Tibial artery (tissue), 4 donors: ENCODE measurements around the gene L2HGDH.

ENCODE experiments used
- DNase-seq, 2 donors: peaks; one replicate each; pipeline ENCODE4 v3.0.0-alpha.2; 2019
- H3K27ac ChIP-seq, 2 donors: fragments of 200-600 bp; sonication (generic) in 1 of 2; 1 replicate in 1 of 2; 2 replicates in 1 of 2; pipeline ENCODE4 v1.5.1; 2018 to 2019; ENCODE audit warnings: mild to moderate bottlenecking in 1 of 2
- H3K27me3 ChIP-seq, 2 donors: fragments of 200-600 bp; sonication (generic) in 1 of 2; one replicate each; pipeline versions ENCODE4 v1.5.1 to v1.6.0; 2016 to 2019
- H3K36me3 ChIP-seq, 3 donors: fragments of 200-600 bp; sonication (generic) in 2 of 3; one replicate each; pipeline ENCODE4 v1.5.1; 2016 to 2019; ENCODE audit warnings: mild to moderate bottlenecking in 2 of 3
- H3K4me1 ChIP-seq, 4 donors: fragments of 200-600 bp; sonication (generic) in 2 of 4; 1 replicate in 3 of 4; 2 replicates in 1 of 4; pipeline ENCODE4 v1.5.1; 2016 to 2019
- H3K4me3 ChIP-seq, 2 donors: fragments of 200-600 bp; sonication (generic) in 1 of 2; 1 replicate in 1 of 2; 2 replicates in 1 of 2; pipeline ENCODE4 v1.5.1; 2018 to 2019; ENCODE audit warnings: mild to moderate bottlenecking in 2 of 2
- H3K9me3 ChIP-seq, 3 donors: fragments of 200-600 bp; sonication (generic) in 1 of 3; one replicate each; pipeline ENCODE4 v1.5.1; 2016 to 2019
- CTCF ChIP-seq, 2 experiments: fragments of 200-600 bp in 1 of 2; fragments of 450-650 bp in 1 of 2; IDR thresholded peaks; one replicate each; pipeline ENCODE4 v1.5.1; 2017 to 2019; ENCODE audit warnings: antibody characterized with exemption in 2 of 2, mild to moderate bottlenecking in 1 of 2, moderate library complexity in 1 of 2
- intact Hi-C: fragments of 100-400 bp; cut with DNase I; formaldehyde crosslinking; loops from one replicate; pipeline ENCODE4 v1.15.0; 2023; ENCODE audit warnings: low total_unique reads

The L2HGDH gene

GRCh38 chr14:50350975-50351374, 38.9 kb upstream of the L2HGDH start:
- DNase-seq = no peak
- Histone ChIP-seq H3K27me3 (no peaks in the 10 kb centered on the region), H3K36me3 (no peaks in the 10 kb centered on the region), H3K27ac (no peak overlapping the region), H3K4me1 (peaks cover 0 to 8% (median 0%) of the 10 kb centered on the region in 4 donors), H3K9me3 (no peaks in the 10 kb centered on the region), H3K4me3 (no peak overlapping the region)
- TF ChIP-seq CTCF (IDR thresholded peaks at IDR 0.05) = no peak
- intact Hi-C loops = loop anchor here (5.0 kb wide), 1 partner anchor 469 kb away; no protein-coding TSS in a partner anchor

GRCh38 chr14:50348933-50349332, 36.9 kb upstream of the L2HGDH start:
- Histone ChIP-seq H3K4me1 (peaks cover 0 to 28% (median 5%) of the 10 kb centered on the region in 4 donors), H3K27me3 (no peaks in the 10 kb centered on the region), H3K36me3 (no peaks in the 10 kb centered on the region), H3K4me3 (no peak overlapping the region), H3K9me3 (no peaks in the 10 kb centered on the region), H3K27ac (no peak overlapping the region)
- intact Hi-C loops = no loop called here
- no peak for TF ChIP-seq CTCF (IDR thresholded peaks at IDR 0.05)
- DNase-seq = no peak

GRCh38 chr14:50347521-50347920, 35.5 kb upstream of the L2HGDH start:
- no peak overlapping the region for H3K27ac ChIP-seq
- no peaks in the 10 kb centered on the region for H3K27me3 ChIP-seq
- H3K9me3 ChIP-seq = no peaks in the 10 kb centered on the region
- H3K4me3 ChIP-seq = no peak overlapping the region
- no peak for DNase-seq
- peaks cover 0 to 42% (median 14%) of the 10 kb centered on the region in 4 donors for H3K4me1 ChIP-seq
- no peaks in the 10 kb centered on the region for H3K36me3 ChIP-seq
- TF ChIP-seq CTCF (IDR thresholded peaks at IDR 0.05) = no peak
- intact Hi-C loops = no loop called here

- Histone ChIP-seq H3K4me3 (no peak overlapping the region), H3K27ac (peak overlapping the region; percentile 29 to 36), H3K9me3 (no peaks in the 10 kb centered on the region), H3K4me1 (peaks cover 0 to 50% (median 15%) of the 10 kb centered on the region in 4 donors), H3K27me3 (no peaks in the 10 kb centered on the region), H3K36me3 (no peaks in the 10 kb centered on the region)
- intact Hi-C loops = no loop called here
- TF ChIP-seq CTCF (IDR thresholded peaks at IDR 0.05) = no peak
- DNase-seq = no peak
Measured at GRCh38 chr14:50345846-50346422, 33.9 kb upstream of the L2HGDH start.

GRCh38 chr14:50344876-50345563, 33.0 kb upstream of the L2HGDH start:
- Histone ChIP-seq H3K27ac (peak overlapping the region; percentile 5 to 36), H3K4me3 (no peak overlapping the region), H3K27me3 (no peaks in the 10 kb centered on the region), H3K36me3 (no peaks in the 10 kb centered on the region), H3K4me1 (peaks cover 0 to 50% (median 15%) of the 10 kb centered on the region in 4 donors), H3K9me3 (no peaks in the 10 kb centered on the region)
- no peak for TF ChIP-seq CTCF (IDR thresholded peaks at IDR 0.05)
- no peak for DNase-seq
- intact Hi-C loops = no loop called here
